Measurements from ENCODE around the gene SLC35A2. TPM values are rescaled to one million over a fixed set of nuclear protein-coding genes. Genes with fewer than 3 reads are reported as not detected.

Gene SLC35A2
- total RNA-seq, 2 experiments from 2014 or later = 9.9 to 22.2 TPM

- intact Hi-C loops (cut with micrococcal nuclease; ENCODE audit: unreplicated experiment) = loop anchor here (2.0 to 5.0 kb wide), 2 partner anchors 38 to 123 kb away; partner anchors contain the start of genes OTUD5 and TFE3
- Histone ChIP-seq H3K4me2 (ENCODE audit: low read length) (peak overlapping the region; percentile 75), H3K27ac (ENCODE audit: low read depth, low read length, poor library complexity, severe bottlenecking) (peak overlapping the region; percentile 68), H4K20me1 (ENCODE audit: insufficient read depth, low read length) (peaks cover 19% of the 10 kb centered on the region), H3K36me3 (ENCODE audit: insufficient read depth, low read length) (peaks cover 64% of the 10 kb centered on the region), H3K9me2 (ENCODE audit: insufficient read depth, low read length) (no peaks in the 10 kb centered on the region), H3K4me3 (ENCODE audit: low read depth, low read length, poor library complexity, severe bottlenecking) (peak overlapping the region; percentile 99), H2AFZ (ENCODE audit: low read length) (no peak overlapping the region), H3K79me2 (ENCODE audit: insufficient read depth, low read depth, low read length) (peaks cover 42% of the 10 kb centered on the region), H3K9me3 (ENCODE audit: low read length) (no peaks in the 10 kb centered on the region), H3K4me1 (ENCODE audit: insufficient read depth, low read length, poor library complexity, severe bottlenecking) (peaks cover 51% of the 10 kb centered on the region)
- TF ChIP-seq CTCF (conservative IDR thresholded peaks at IDR 0.05; ENCODE audit: low read length) = no peak
- no peak for TF ChIP-seq EZH2phosphoT487 (IDR thresholded peaks at IDR 0.05; ENCODE audit: borderline replicate concordance, low read depth, low read length)
- no peak for DNase-seq (ENCODE audit: low spot score)
- ChIA-PET POLR2A (no interaction called here), CTCF (ENCODE audit: unreplicated experiment) (no interaction called here)
- no TSS peak for BruUV-seq (replicated peaks)
Measured at GRCh38 chrX:48919360-48919841, 8.0 kb upstream of the SLC35A2 start.

- peaks cover 19% of the 10 kb centered on the region for H4K20me1 ChIP-seq (ENCODE audit: insufficient read depth, low read length)
- H3K27ac ChIP-seq (ENCODE audit: low read depth, low read length, poor library complexity, severe bottlenecking) = peak within 1 kb of the TSS; percentile 80
- DNase-seq (ENCODE audit: low spot score) = peak; percentile 95
- ChIA-PET POLR2A (no interaction called here), CTCF (ENCODE audit: unreplicated experiment) (no interaction called here)
- H3K4me1 ChIP-seq (ENCODE audit: insufficient read depth, low read length, poor library complexity, severe bottlenecking) = peaks cover 57% of the 10 kb centered on the region
- BruUV-seq (replicated peaks) = no TSS peak
- H3K36me3 ChIP-seq (ENCODE audit: insufficient read depth, low read length) = peaks cover 64% of the 10 kb centered on the region
- intact Hi-C loops (cut with micrococcal nuclease; ENCODE audit: unreplicated experiment) = loop anchor here (2.0 to 5.0 kb wide), 2 partner anchors 39 to 124 kb away; partner anchors contain the start of genes OTUD5 and TFE3
- peaks cover 43% of the 10 kb centered on the region for H3K79me2 ChIP-seq (ENCODE audit: insufficient read depth, low read depth, low read length)
- H3K4me2 ChIP-seq (ENCODE audit: low read length) = peak within 1 kb of the TSS; percentile 75
- 0 out of 2 replicates have a peak, but pooled peaks have one; percentile 31 for TF ChIP-seq CTCF (conservative IDR thresholded peaks at IDR 0.05; ENCODE audit: low read length)
- TF ChIP-seq EZH2phosphoT487 (IDR thresholded peaks at IDR 0.05; ENCODE audit: borderline replicate concordance, low read depth, low read length) = no peak
- peak within 1 kb of the TSS; percentile 99 for H3K4me3 ChIP-seq (ENCODE audit: low read depth, low read length, poor library complexity, severe bottlenecking)
- H3K9me2 ChIP-seq (ENCODE audit: insufficient read depth, low read length) = no peaks in the 10 kb centered on the region
- H3K9me3 ChIP-seq (ENCODE audit: low read length) = no peaks in the 10 kb centered on the region
- no peak within 1 kb of the TSS for H2AFZ ChIP-seq (ENCODE audit: low read length)
Measured at GRCh38 chrX:48918643-48919340, 7.3 kb upstream of the SLC35A2 start, which contains the start of gene PIM2. PIM2 (minus strand) TSS chrX:48919024; CDS start chrX:48918834, 190 bp downstream.

GRCh38 chrX:48918301-48918642 lies 6.8 kb upstream of the SLC35A2 start:
- DNase-seq (ENCODE audit: low spot score) = peak; percentile 15
- H3K4me2 ChIP-seq (ENCODE audit: low read length) = peak overlapping the region; percentile 69
- BruUV-seq (replicated peaks) = no TSS peak
- intact Hi-C loops (cut with micrococcal nuclease; ENCODE audit: unreplicated experiment) = loop anchor here (2.0 to 5.0 kb wide), 2 partner anchors 39 to 125 kb away; partner anchors contain the start of genes OTUD5 and TFE3
- ChIA-PET CTCF (ENCODE audit: unreplicated experiment) (no interaction called here), POLR2A (no interaction called here)
- TF ChIP-seq CTCF (conservative IDR thresholded peaks at IDR 0.05; ENCODE audit: low read length) = no peak
- no peak for TF ChIP-seq EZH2phosphoT487 (IDR thresholded peaks at IDR 0.05; ENCODE audit: borderline replicate concordance, low read depth, low read length)
- H3K4me1 ChIP-seq (ENCODE audit: insufficient read depth, low read length, poor library complexity, severe bottlenecking) = peaks cover 62% of the 10 kb centered on the region
- peak overlapping the region; percentile 80 for H3K27ac ChIP-seq (ENCODE audit: low read depth, low read length, poor library complexity, severe bottlenecking)
- no peak overlapping the region for H2AFZ ChIP-seq (ENCODE audit: low read length)
- H3K79me2 ChIP-seq (ENCODE audit: insufficient read depth, low read depth, low read length) = peaks cover 43% of the 10 kb centered on the region
- peaks cover 19% of the 10 kb centered on the region for H4K20me1 ChIP-seq (ENCODE audit: insufficient read depth, low read length)
- no peaks in the 10 kb centered on the region for H3K9me2 ChIP-seq (ENCODE audit: insufficient read depth, low read length)
- peak overlapping the region; percentile 99 for H3K4me3 ChIP-seq (ENCODE audit: low read depth, low read length, poor library complexity, severe bottlenecking)
- peaks cover 64% of the 10 kb centered on the region for H3K36me3 ChIP-seq (ENCODE audit: insufficient read depth, low read length)
- no peaks in the 10 kb centered on the region for H3K9me3 ChIP-seq (ENCODE audit: low read length)

Data from OCI-LY7 (cell line).